HG02763 (cell line): ENCODE measurements around the gene PPP6R1.

ENCODE experiments used
- ATAC-seq: cut with Tn5 transposase; IDR thresholded peaks from one replicate; pipeline ENCODE4 v1.9.1; 2021; ENCODE audit warnings: mild to moderate bottlenecking, moderate library complexity; ENCODE audit not compliant: unreplicated experiment

Gene PPP6R1

DNA sequence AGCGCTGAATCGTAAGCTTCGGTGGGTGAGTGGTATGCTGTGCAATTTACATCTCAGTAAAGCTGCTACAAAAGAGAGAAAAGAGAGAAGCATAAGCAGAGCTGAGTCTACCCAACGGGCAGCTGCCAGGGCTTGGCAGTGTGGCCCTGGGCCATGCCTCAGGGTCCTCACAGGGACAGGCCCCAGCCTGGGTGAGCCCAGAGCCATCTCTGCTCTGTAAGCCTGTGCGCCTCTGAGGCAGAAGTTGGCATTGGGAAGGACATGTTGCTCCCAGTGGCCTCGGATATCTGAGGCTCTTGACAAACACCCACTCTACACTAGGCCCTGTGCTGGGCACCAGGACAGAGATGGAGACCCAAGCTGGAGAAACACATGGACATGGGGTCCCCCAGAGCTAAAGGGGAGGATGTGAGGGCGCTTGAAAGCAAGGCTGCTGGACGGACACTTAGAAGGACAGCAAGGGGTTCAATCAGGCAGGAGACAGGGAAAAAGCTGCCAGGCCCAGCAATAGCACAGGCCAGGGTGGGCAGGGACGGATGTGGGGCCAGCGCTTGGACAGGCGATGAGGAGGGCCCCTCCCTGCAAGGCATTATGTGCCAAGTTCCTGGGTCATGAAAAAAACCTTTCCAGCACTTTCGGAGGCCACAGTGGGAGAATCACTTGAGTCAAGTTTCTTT, 14.7 kb downstream of the PPP6R1 start:
- no peak for ATAC-seq

DNA sequence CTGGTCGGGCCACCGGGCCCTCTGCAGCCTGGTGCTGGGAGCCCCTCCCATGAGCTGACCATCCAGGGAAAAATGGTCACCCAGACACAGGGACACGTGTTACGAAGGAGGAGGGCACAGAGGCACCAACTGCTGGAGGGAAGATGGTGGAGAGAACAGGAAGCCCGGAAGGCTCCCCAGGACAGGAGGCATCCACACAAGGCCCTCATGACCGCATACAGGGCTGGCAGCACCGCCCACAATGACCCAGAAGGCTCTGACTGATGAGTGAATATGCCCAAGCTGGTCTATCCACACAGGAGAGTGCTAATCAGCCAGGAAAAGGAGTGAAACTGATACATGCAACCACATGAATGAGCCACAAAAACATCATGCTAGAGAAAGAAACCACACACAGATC, 16.3 kb downstream of the PPP6R1 start:
- no peak for ATAC-seq

- no peak for ATAC-seq
Observed at GRCh38 chr19:55241935-55242464, 16.8 kb downstream of the PPP6R1 start.

GRCh38 chr19:55241143-55241934, 17.5 kb downstream of the PPP6R1 start:
- ATAC-seq, result no peak

DNA sequence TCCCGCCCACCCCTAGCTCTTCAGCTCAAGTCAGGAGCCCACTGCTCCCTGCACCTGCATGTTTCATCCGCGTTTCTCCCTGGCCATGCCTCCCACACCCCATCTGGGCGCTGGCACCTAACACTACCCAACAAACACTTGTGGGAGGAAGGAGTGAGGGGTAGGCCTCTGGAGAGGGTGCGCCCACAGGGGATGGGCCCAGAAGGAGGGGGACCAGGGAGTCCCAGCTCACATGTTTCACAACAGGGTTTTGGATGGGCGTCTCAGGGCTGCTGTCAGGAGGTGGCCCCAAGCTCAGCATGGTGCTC, 18.1 kb downstream of the PPP6R1 start:
- no peak for ATAC-seq

GRCh38 chr19:55239004-55239403, 19.8 kb downstream of the PPP6R1 start:
- ATAC-seq, result no peak

DNA sequence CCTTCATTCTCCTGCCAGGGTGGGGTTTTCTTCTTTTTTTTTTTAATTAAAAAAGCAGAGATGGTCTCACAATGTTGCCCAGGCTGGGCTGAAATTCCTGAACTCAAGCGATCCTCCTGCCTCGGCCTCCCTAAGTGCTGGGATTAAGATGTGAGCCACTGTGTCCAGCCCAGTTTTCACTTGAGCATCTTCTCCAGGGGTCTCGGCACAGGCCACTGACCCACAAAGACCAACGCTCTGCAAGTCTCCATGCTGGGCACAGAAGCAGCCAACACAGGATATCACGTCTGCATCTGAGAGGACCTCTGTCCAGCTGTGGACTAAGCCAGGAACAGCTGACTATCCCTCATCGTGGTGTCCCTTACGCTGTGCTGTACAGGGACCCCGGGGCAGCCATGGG, 20.8 kb downstream of the PPP6R1 start:
- no peak for ATAC-seq

GRCh38 chr19:55232986-55233385, 25.8 kb downstream of the PPP6R1 start:
- ATAC-seq, result no peak

- ATAC-seq, result no peak
Observed at GRCh38 chr19:55232286-55232602, 26.6 kb downstream of the PPP6R1 start.

DNA sequence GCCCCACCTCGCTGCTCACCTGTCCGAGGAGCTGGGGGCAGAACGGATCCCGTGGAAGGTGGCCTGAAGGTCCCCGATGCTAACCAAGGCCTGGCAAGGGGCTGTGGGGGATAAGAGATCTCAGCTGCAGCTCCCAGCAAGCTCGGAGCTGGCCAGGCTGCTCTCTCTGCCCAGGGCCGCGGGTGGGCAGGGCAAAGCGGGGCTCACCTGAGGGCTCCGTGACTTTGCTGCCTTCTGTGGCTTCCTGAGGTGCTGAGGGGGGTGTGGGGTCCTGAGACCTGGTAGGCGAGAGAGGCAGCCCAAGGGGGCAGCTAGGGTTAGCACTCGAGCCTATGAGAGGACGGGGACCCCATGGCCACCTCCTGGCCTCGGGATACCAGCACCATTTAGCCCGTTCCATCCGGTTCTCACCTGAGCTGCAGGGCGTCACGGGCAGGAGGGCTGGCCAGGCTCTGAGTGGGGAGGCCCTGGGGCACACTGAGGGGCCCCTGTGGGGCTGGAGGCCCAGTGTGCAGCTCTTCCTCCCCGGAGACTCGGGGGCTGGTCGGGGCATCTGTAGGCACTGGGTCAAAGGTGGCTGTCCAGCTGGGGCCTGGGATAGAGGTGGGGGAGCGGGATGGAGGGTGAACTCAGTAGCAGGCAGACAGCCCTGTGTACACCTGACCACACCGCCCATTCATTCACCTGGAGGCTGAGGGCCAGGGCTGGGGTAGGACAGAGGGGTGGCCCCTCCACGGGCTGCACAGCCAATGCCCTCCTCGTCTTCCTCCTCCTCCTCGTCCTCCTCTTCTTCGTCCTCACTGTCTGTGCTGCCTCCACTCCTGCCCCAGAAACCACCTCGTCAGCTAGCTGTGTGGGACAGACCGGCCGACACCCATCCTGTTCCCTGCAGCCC, 27.2 kb downstream of the PPP6R1 start:
- ATAC-seq, result no peak

DNA sequence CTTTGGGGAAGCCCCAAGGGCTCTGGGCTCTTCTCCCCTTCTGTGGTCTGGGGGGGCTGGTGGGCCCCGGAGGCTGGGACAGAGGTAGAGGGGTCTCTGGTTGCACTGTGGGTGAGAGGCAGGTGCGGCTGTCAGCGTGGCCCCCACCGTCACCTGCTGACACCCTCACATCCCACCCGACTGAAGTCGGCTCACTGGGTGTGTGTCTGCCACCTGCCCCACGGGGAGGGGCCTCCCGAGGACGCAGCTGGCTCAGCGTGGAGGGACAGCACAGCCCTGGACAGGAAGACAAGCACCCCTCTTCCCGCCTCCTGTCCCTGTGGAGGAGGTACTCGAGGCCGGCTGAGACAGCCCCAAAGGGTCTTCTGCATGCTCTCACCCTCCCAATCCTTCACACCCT, 28.0 kb downstream of the PPP6R1 start:
- ATAC-seq, result no peak

DNA sequence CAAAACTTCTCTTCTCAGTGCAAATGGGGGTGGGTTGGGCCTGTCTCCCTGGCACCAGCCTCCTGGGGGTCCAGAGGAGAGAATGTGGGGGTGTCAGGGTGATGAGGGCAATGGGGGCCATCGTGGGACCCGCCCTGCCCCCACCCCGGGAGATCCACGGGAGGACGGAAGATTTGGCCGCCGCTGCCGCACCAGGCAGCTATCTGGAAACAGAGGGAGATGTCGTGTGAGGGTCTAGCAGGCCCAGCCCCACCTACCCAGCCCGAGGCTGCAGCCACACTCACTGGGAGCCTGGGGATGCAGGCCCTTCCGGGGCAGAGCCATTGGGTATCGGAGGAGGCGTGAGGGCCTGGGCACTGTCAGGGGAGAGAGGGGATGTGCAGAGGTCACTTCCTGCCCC, 28.5 kb downstream of the PPP6R1 start:
- no peak for ATAC-seq

- no peak for ATAC-seq
Observed at GRCh38 chr19:55229789-55230182, 29.0 kb downstream of the PPP6R1 start.

- no peak for ATAC-seq
Observed at GRCh38 chr19:55229145-55229788, 29.6 kb downstream of the PPP6R1 start.

- ATAC-seq, result no peak
Observed at GRCh38 chr19:55228403-55229031, 30.3 kb downstream of the PPP6R1 start, which contains the start of gene TMEM86B. TMEM86B (minus strand) TSS chr19:55228763; CDS start chr19:55228741, 22 bp downstream.

- no peak for ATAC-seq
Observed at GRCh38 chr19:55228015-55228391, 30.8 kb downstream of the PPP6R1 start.

DNA sequence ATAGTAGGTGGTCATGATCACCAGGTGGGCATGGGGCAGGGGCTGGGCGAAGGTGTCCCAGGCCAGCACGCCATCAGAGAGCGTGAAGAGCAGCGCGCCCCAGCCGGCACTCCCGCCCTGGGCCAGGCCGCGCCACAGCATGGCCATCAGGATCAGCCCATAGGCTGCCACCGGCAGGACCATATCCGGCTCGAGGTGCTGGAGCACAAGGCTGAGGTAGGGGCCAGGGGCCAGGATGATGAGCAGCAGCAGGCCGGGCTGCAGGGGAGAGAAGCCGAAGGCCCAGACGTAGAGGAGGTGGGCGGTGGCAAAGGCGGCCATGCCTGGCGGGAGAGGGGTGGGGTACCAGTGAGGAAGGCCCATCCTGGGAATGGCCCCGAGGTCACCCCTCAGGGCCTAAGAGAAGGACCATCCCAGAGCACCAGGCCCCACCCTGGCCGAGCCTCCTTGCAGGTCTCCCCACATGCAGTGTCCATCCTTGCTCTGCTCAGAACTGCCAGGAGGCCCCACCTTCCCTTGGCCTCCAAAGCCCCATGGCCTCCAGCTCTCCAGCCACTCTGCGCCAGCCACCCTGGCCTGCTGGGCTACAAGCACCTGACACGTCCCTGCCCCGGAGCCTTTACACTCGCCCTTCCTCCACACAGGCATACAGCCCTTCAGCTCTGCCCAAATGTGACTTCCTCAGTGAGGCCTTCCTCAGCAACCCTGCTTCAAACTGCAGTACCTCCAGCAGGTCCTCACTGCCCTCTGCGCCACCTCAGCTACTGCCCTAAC, 31.4 kb downstream of the PPP6R1 start:
- ATAC-seq, result no peak

- no peak for ATAC-seq
Observed at GRCh38 chr19:55226788-55227187, 32.0 kb downstream of the PPP6R1 start.

GRCh38 chr19:55226273-55226672, 32.5 kb downstream of the PPP6R1 start:
- ATAC-seq, result no peak

DNA sequence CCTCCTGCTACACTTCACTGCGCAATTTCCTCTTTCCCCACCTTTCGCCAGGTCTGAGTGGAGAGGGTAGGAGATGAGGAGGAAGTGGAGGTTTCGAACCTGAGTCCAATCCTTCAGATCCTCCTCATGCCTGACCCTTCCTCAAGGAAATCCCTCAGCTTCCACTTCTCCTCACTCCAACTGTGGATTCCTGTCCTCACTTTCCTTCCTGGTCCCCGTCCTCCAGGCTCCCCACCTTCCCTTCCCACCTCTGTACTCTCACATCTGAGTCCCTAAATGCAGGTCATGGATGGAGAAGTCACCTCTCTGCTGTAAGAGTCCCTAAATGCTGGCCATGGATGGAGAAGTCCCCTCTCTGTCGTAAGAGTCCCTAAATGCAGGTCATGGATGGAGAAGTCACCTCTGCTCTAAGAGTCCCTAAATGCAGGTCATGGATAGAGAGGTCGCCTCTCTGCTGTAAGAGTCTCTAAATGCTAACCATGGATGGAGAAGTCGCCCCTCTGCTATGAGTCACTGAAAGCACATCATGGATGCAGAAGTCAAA, 33.3 kb downstream of the PPP6R1 start:
- ATAC-seq, result no peak
